Activated CD8-positive, alpha-beta T cell treated with anti-CD3 and anti-CD28 coated beads, Interleukin-2, amount 10 ng/mL, durations not matched to agents 7 days and 5 days (primary cell): ENCODE measurements around the gene GABBR2. TPM values are rescaled to one million over a fixed set of nuclear protein-coding genes. Genes with fewer than 3 reads are reported as not detected.
A peak's percentile ranks its signal among the peaks of the same experiment; 100 is the strongest.

Experiments
- ATAC-seq: fragments of 150-1000 bp; cut with Tn5 transposase; one replicate; pipeline ENCODE4 v1.10.0; 2021; ENCODE audit warnings: moderate library complexity
- CTCF ChIA-PET: fragments of 350-600 bp; sonication (Branson Sonifier 250); formaldehyde crosslinking; loops from one replicate; lab custom pipeline; 2021; ENCODE audit warnings: antibody characterized with exemption; lab: Charles Lee
- POLR2A ChIA-PET: fragments of 350-600 bp; sonication (Branson Sonifier 250); formaldehyde crosslinking; loops from one replicate; lab custom pipeline; 2021; ENCODE audit warnings: antibody characterized with exemption; lab: Charles Lee
- DNase-seq: peaks from one replicate; pipeline ENCODE4 v3.0.0-alpha.2; 2020
- H3K27ac Mint-ChIP-seq: one replicate; pipeline ENCODE4 v1.8.0; 2021; ENCODE audit warnings: mild to moderate bottlenecking, mixed read lengths
- H3K27me3 Mint-ChIP-seq: one replicate; pipeline ENCODE4 v1.8.0; 2021; ENCODE audit warnings: low read depth, mixed read lengths
- H3K36me3 Mint-ChIP-seq: one replicate; pipeline ENCODE4 v1.8.0; 2021; ENCODE audit warnings: low read depth, mixed read lengths
- H3K4me1 Mint-ChIP-seq: one replicate; pipeline ENCODE4 v1.8.0; 2021; ENCODE audit warnings: low read depth, mixed read lengths
- H3K4me3 Mint-ChIP-seq: one replicate; pipeline ENCODE4 v1.8.0; 2021; ENCODE audit warnings: mild to moderate bottlenecking, mixed read lengths
- H3K9me3 Mint-ChIP-seq: one replicate; pipeline ENCODE4 v1.8.0; 2022; ENCODE audit warnings: mixed read lengths; ENCODE audit not compliant: insufficient read depth
- total RNA-seq, 2 experiments: library from RNA; stranded (reverse); gene quantifications; one replicate each; pipeline ENCODE4 v1.2.3, GENCODE V29; 2021

The GABBR2 gene
- total RNA-seq, 2 experiments from 2014 or later = not detected

GRCh38 chr9:98357921-98358535, 350.7 kb downstream of the GABBR2 start:
- no peak for ATAC-seq
- H3K36me3 Mint-ChIP-seq = no peaks in the 10 kb centered on the region
- H3K9me3 Mint-ChIP-seq = no peaks in the 10 kb centered on the region
- no peak overlapping the region for H3K4me3 Mint-ChIP-seq
- ChIA-PET CTCF (no interaction called here), POLR2A (no interaction called here)
- no peaks in the 10 kb centered on the region for H3K4me1 Mint-ChIP-seq
- peak; percentile 5 for DNase-seq
- peaks cover 17% of the 10 kb centered on the region for H3K27me3 Mint-ChIP-seq
- no peak overlapping the region for H3K27ac Mint-ChIP-seq

GRCh38 chr9:98356953-98357690, 351.6 kb downstream of the GABBR2 start:
- Mint-ChIP-seq H3K4me3 (no peak overlapping the region), H3K27ac (no peak overlapping the region), H3K9me3 (no peaks in the 10 kb centered on the region), H3K27me3 (peaks cover 18% of the 10 kb centered on the region), H3K36me3 (no peaks in the 10 kb centered on the region), H3K4me1 (no peaks in the 10 kb centered on the region)
- DNase-seq (peak; percentile 14), ATAC-seq (no peak)
- ChIA-PET POLR2A (no interaction called here), CTCF (interaction anchor here (0.7 kb wide), 1 partner anchor 13 kb away, joined by 3 read pairs; no protein-coding TSS in a partner anchor)

DNA sequence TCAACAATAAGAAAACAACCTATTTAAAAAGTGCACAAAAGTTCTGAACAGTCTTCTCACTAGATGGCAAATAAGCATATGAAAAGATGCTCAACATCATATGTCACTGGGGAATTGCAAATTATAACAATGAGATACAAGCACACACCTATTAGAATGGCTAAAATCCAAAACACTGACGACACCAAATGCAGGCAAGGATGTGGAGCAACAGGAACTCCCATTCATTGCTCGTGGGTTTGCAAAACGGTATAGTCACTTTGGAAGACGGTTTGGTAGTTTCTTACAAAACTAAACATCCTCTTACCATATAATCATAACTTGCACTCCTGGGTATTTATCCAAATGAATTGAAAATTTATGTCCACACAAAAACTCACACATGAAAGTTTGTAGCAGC, 352.4 kb downstream of the GABBR2 start:
- H3K36me3 Mint-ChIP-seq = no peaks in the 10 kb centered on the region
- H3K27me3 Mint-ChIP-seq = peaks cover 26% of the 10 kb centered on the region

GRCh38 chr9:98351370-98351769, 357.4 kb downstream of the GABBR2 start:
- no peaks in the 10 kb centered on the region for H3K4me1 Mint-ChIP-seq
- peaks cover 41% of the 10 kb centered on the region for H3K27me3 Mint-ChIP-seq
- ATAC-seq = no peak
- H3K4me3 Mint-ChIP-seq = no peak overlapping the region
- H3K27ac Mint-ChIP-seq = no peak overlapping the region
- DNase-seq = no peak
- H3K36me3 Mint-ChIP-seq = no peaks in the 10 kb centered on the region
- no peaks in the 10 kb centered on the region for H3K9me3 Mint-ChIP-seq
- ChIA-PET CTCF (no interaction called here), POLR2A (no interaction called here)

More for the DNA sequence above, 352.4 kb downstream of the GABBR2 start:
- no peak for ATAC-seq
- no peaks in the 10 kb centered on the region for H3K9me3 Mint-ChIP-seq
- ChIA-PET POLR2A (no interaction called here), CTCF (interaction anchor here (0.7 kb wide), 1 partner anchor 12 kb away, joined by 3 read pairs; no protein-coding TSS in a partner anchor)
- no peak overlapping the region for H3K4me3 Mint-ChIP-seq
- H3K4me1 Mint-ChIP-seq = no peaks in the 10 kb centered on the region
- DNase-seq = peak; percentile 10
- H3K27ac Mint-ChIP-seq = no peak overlapping the region

DNA sequence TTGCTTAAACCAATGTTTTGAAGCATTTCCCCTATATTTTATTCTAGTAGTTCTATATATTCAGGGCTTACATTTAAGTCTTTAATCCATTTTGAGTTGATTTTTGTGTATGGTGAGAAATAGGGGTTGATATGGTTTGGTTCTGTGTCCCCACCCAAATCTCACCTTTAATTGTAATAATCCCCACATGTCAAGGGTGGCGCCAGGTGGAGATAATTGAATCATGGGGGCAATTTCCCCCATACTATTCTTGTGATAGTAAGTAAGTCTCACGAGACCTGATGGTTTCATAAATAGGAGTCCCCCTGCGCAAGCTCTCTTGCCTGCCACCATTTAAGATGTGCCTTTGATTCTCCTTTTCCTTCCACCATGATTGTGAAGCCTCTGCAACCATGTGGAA, 361.1 kb downstream of the GABBR2 start:
- Mint-ChIP-seq H3K36me3 (no peaks in the 10 kb centered on the region), H3K4me1 (no peaks in the 10 kb centered on the region), H3K27me3 (peaks cover 44% of the 10 kb centered on the region), H3K27ac (no peak overlapping the region), H3K4me3 (no peak overlapping the region), H3K9me3 (no peaks in the 10 kb centered on the region)
- POLR2A ChIA-PET = no interaction called here
- peak; percentile 7 for DNase-seq
- ATAC-seq = no peak
- CTCF ChIA-PET = no interaction called here

DNA sequence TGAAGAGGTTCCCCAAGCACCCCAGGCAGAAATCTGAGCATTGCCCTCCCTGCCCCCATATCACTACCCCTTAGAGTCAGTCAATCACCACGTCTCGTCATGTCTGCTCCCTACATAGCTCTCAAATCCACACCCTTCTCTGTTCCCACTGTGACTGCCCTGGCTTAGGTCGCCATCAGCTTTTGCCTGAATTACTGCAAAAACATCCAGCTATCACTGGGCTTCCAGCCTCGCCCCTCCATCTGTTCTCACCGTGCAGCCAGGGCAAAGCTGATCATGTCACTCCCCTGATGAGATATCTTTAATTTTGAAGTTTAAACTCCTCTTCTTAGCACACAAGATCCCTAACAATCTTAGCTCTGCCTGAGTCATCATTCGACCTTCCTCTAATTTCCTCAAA, 363.7 kb downstream of the GABBR2 start:
- ChIA-PET POLR2A (no interaction called here), CTCF (no interaction called here)
- no peak overlapping the region for H3K27ac Mint-ChIP-seq

GRCh38 chr9:98344581-98344980, 364.2 kb downstream of the GABBR2 start:
- ChIA-PET CTCF (interaction anchor here (1.0 kb wide), 1 partner anchor 12 kb away, joined by 3 read pairs; no protein-coding TSS in a partner anchor), POLR2A (no interaction called here)
- Mint-ChIP-seq H3K4me3 (no peak overlapping the region), H3K27me3 (peaks cover 26% of the 10 kb centered on the region), H3K36me3 (no peaks in the 10 kb centered on the region), H3K9me3 (no peaks in the 10 kb centered on the region), H3K27ac (no peak overlapping the region), H3K4me1 (peaks cover 3% of the 10 kb centered on the region)
- DNase-seq (no peak), ATAC-seq (no peak)

More for the DNA sequence above, 363.7 kb downstream of the GABBR2 start:
- no peaks in the 10 kb centered on the region for H3K36me3 Mint-ChIP-seq
- ATAC-seq (no peak), DNase-seq (no peak)
- H3K9me3 Mint-ChIP-seq = no peaks in the 10 kb centered on the region
- H3K27me3 Mint-ChIP-seq = peaks cover 29% of the 10 kb centered on the region
- H3K4me1 Mint-ChIP-seq = peaks cover 3% of the 10 kb centered on the region
- no peak overlapping the region for H3K4me3 Mint-ChIP-seq

DNA sequence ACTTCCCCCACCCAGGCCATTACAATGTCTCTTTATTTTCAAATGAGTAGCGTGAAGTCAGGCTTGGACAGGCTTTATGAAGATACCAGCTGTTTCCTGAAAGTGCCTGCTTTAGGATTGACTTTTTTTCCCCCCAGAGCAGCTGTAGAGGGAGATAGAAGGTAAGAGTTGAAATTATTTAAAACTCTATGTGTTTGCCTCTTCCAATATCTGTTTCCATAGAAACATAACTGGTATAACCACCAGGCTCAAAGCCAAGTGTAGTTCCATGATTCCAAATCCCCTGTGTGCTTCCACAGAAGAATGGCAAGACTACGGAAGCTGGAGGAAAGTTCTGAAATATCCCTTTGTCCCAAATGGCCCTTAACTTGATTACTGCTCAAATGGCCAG, 365.9 kb downstream of the GABBR2 start:
- no peaks in the 10 kb centered on the region for H3K36me3 Mint-ChIP-seq
- POLR2A ChIA-PET = no interaction called here
- H3K27me3 Mint-ChIP-seq = peaks cover 31% of the 10 kb centered on the region
- H3K4me1 Mint-ChIP-seq = peaks cover 3% of the 10 kb centered on the region
- no peak for DNase-seq
- no peak for ATAC-seq
- CTCF ChIA-PET = no interaction called here
- H3K4me3 Mint-ChIP-seq = no peak overlapping the region
- no peaks in the 10 kb centered on the region for H3K9me3 Mint-ChIP-seq
- H3K27ac Mint-ChIP-seq = no peak overlapping the region

GRCh38 chr9:98342098-98342819, 366.5 kb downstream of the GABBR2 start:
- POLR2A ChIA-PET = no interaction called here
- ATAC-seq (no peak), DNase-seq (no peak)
- no peaks in the 10 kb centered on the region for H3K9me3 Mint-ChIP-seq
- H3K27me3 Mint-ChIP-seq = peaks cover 32% of the 10 kb centered on the region
- CTCF ChIA-PET = no interaction called here
- peaks cover 3% of the 10 kb centered on the region for H3K4me1 Mint-ChIP-seq
- H3K36me3 Mint-ChIP-seq = no peaks in the 10 kb centered on the region
- H3K27ac Mint-ChIP-seq = no peak overlapping the region
- no peak overlapping the region for H3K4me3 Mint-ChIP-seq

DNA sequence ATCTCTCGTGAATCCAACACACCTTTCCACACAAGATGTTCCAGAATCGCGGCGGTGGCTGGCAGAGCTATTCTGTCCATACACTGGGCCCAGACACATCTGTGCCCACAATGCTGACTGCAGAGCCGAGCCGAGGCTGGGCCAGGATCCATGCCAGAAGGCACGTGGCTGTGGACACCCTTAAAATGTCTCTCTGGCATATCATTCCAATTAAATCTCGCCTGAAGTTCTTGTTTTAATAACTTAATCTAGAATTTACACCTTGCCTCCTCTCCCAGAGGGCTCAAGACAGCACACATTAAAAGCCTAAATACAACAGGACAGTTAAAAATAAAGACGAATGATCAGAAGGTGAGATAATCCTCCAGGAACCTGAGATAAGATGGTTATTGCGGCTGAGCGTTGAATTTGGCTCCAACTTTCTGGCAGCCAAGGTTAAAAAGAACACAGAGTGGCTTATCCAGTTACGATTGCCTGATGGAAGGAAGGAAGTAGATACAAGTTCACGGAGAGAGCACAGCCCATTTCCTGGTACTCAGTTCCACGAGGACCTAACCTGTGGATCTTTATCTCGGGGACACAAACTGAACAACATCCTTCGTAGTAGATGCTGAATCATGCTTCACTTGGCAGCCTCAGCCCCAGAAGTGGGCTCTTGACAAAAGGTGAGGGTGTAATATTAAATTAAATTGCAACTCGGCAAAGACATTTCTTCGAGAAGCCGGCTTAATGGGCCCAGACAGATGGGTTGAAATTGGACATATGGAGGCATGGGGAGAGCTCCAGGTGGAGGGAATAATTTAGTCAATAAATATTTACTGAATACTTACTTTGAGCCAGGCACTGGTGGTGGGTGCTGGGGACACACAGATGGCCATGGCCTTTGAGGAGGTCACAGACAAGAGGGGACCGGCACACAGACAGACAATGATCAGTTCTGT, 367.3 kb downstream of the GABBR2 start:
- Mint-ChIP-seq H3K27ac (no peak overlapping the region), H3K36me3 (no peaks in the 10 kb centered on the region), H3K4me1 (peaks cover 3% of the 10 kb centered on the region), H3K27me3 (peaks cover 28% of the 10 kb centered on the region), H3K4me3 (no peak overlapping the region), H3K9me3 (no peaks in the 10 kb centered on the region)
- no peak for DNase-seq
- ATAC-seq = no peak
- ChIA-PET POLR2A (no interaction called here), CTCF (no interaction called here)

- H3K4me1 Mint-ChIP-seq = peaks cover 3% of the 10 kb centered on the region
- POLR2A ChIA-PET = no interaction called here
- H3K27me3 Mint-ChIP-seq = peaks cover 25% of the 10 kb centered on the region
- no peak overlapping the region for H3K4me3 Mint-ChIP-seq
- DNase-seq (no peak), ATAC-seq (no peak)
- H3K27ac Mint-ChIP-seq = no peak overlapping the region
- H3K9me3 Mint-ChIP-seq = no peaks in the 10 kb centered on the region
- CTCF ChIA-PET = no interaction called here
- no peaks in the 10 kb centered on the region for H3K36me3 Mint-ChIP-seq
These were observed 368.5 kb downstream of the GABBR2 start for GRCh38 chr9:98339987-98340800.
